ENCODE results near the gene RNF208.

DNA sequence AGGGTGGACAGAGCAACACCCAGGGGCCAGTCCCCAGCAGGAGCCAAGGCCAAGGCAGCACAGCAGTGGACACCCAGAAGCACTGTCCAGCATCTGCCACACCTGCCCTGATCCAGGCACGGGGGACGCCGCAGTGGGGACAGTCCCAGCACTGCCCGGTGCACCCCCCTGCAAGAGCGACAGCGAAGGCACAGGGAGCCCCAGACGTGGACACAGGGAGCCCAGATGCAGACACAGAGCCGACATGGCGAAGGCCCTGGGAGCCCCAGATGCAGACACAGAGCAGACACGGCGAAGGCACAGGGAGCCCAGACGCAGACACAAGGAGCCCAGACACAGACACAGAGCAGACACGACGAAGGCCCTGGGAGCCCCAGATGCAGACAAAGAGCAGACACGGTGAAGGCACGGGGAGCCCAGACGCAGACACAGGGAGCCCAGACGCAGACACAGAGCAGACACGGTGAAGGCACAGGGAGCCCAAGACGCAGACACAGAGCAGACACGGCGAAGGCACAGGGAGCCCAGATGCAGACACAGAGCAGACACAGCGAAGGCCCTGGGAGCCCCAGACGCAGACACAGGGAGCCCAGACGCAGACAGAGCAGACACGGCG lies 38.0 kb downstream of the RNF208 start:
- TF ChIP-seq, protein P1, sequence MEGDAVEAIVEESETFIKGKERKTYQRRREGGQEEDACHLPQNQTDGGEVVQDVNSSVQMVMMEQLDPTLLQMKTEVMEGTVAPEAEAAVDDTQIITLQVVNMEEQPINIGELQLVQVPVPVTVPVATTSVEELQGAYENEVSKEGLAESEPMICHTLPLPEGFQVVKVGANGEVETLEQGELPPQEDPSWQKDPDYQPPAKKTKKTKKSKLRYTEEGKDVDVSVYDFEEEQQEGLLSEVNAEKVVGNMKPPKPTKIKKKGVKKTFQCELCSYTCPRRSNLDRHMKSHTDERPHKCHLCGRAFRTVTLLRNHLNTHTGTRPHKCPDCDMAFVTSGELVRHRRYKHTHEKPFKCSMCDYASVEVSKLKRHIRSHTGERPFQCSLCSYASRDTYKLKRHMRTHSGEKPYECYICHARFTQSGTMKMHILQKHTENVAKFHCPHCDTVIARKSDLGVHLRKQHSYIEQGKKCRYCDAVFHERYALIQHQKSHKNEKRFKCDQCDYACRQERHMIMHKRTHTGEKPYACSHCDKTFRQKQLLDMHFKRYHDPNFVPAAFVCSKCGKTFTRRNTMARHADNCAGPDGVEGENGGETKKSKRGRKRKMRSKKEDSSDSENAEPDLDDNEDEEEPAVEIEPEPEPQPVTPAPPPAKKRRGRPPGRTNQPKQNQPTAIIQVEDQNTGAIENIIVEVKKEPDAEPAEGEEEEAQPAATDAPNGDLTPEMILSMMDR (IDR thresholded peaks at IDR 0.05; ENCODE audit: borderline replicate concordance, extremely low read depth, low read length, poor library complexity, severe bottlenecking) = no peak
- no peak for TF ChIP-seq EZH2 (IDR thresholded peaks at IDR 0.05; ENCODE audit: borderline replicate concordance, low read depth, low read length, severe bottlenecking)
